ENCODE results near the gene PCDHA6.
"Not testable (repeated sequence)": the region's sequence is repeated elsewhere in the genome, so short reads cannot be mapped to it uniquely, and the experiment has no call there.

PCDHA6 gene

GRCh38 chr5:140875085-140876065 lies 47.6 kb downstream of the PCDHA6 start, which contains the start of gene PCDHA12:
Gene PCDHA12 (plus strand): TSS chr5:140875308. CDS start chr5:140875473, 165 bp downstream.
- H3K9me3 ChIP-seq (ENCODE audit: control insufficient read depth, low read length), result peaks cover 15% of the 10 kb centered on the region
- no peak within 1 kb of the TSS for H3K9ac ChIP-seq (ENCODE audit: low read length)
- H3K4me1 ChIP-seq (ENCODE audit: control insufficient read depth, insufficient read depth, low read length), result no peaks in the 10 kb centered on the region
- no peaks in the 10 kb centered on the region for H3K27me3 ChIP-seq (replicated peaks; ENCODE audit: control insufficient read depth, insufficient read depth, low read length)
- no peak within 1 kb of the TSS for H3K4me3 ChIP-seq (ENCODE audit: low read length)
- no peaks in the 10 kb centered on the region for H3K36me3 ChIP-seq (ENCODE audit: control insufficient read depth, insufficient read depth, low read length, severe bottlenecking)
- DNase-seq (ENCODE audit: low read depth), result no peak

GRCh38 chr5:140876541-140877261 lies 48.9 kb downstream of the PCDHA6 start:
- not testable (repeated sequence) for H3K36me3 ChIP-seq (ENCODE audit: control insufficient read depth, insufficient read depth, low read length, severe bottlenecking); H3K9ac ChIP-seq (ENCODE audit: low read length); H3K4me1 ChIP-seq (ENCODE audit: control insufficient read depth, insufficient read depth, low read length); H3K4me3 ChIP-seq (ENCODE audit: low read length); H3K27me3 ChIP-seq (replicated peaks; ENCODE audit: control insufficient read depth, insufficient read depth, low read length); DNase-seq (ENCODE audit: low read depth)
- peaks cover 10% of the 10 kb centered on the region for H3K9me3 ChIP-seq (ENCODE audit: control insufficient read depth, low read length)

- Histone ChIP-seq H3K4me3 (ENCODE audit: low read length) (no peak overlapping the region), H3K27me3 (replicated peaks; ENCODE audit: control insufficient read depth, insufficient read depth, low read length) (no peaks in the 10 kb centered on the region), H3K36me3 (ENCODE audit: control insufficient read depth, insufficient read depth, low read length, severe bottlenecking) (no peaks in the 10 kb centered on the region), H3K9me3 (ENCODE audit: control insufficient read depth, low read length) (peaks cover 8% of the 10 kb centered on the region), H3K4me1 (ENCODE audit: control insufficient read depth, insufficient read depth, low read length) (no peaks in the 10 kb centered on the region), H3K9ac (ENCODE audit: low read length) (no peak overlapping the region)
- DNase-seq (ENCODE audit: low read depth), result no peak
Measured at GRCh38 chr5:140877262-140877581, 49.5 kb downstream of the PCDHA6 start.

Measured in adipocyte (in vitro differentiated cells).